Vagina (tissue), 2 donors: Measurements from ENCODE around the gene ANXA3.

Experiments
- CTCF ChIP-seq, 3 experiments: fragments of 450-650 bp in 2 of 3; fragments of 200-600 bp in 1 of 3; sonication (generic) in 1 of 3; IDR thresholded peaks; one replicate each; pipeline ENCODE4 v1.5.1; 2017 to 2019; ENCODE audit warnings: antibody characterized with exemption in 3 of 3, mild to moderate bottlenecking in 2 of 3, moderate library complexity in 2 of 3
- POLR2A ChIP-seq, 2 donors: fragments of 450-650 bp; IDR thresholded peaks; one replicate each; pipeline ENCODE4 v1.6.1; 2017; ENCODE audit warnings: antibody characterized with exemption in 2 of 2, mild to moderate bottlenecking in 2 of 2, moderate library complexity in 2 of 2
- POLR2AphosphoS5 ChIP-seq, 2 donors: sonication (generic); formaldehyde crosslinking; IDR thresholded peaks; one replicate each; pipeline ENCODE4 v1.9.0; 2017; ENCODE audit warnings: antibody characterized with exemption in 2 of 2, mild to moderate bottlenecking in 2 of 2, low read depth in 1 of 2; ENCODE audit not compliant: insufficient read depth in 1 of 2

- TF ChIP-seq CTCF (IDR thresholded peaks at IDR 0.05) (no peak), POLR2A (IDR thresholded peaks at IDR 0.05) (no peak), POLR2AphosphoS5 (IDR thresholded peaks at IDR 0.05; ENCODE audit: insufficient read depth in 1 of 2, low read depth in 1 of 2) (no peak)
These were observed 49.4 kb downstream of the ANXA3 start for GRCh38 chr4:78601013-78601412.
